Kidney (tissue), 14 donors: ENCODE measurements around the gene C17orf100. TPM values are rescaled to one million over a fixed set of nuclear protein-coding genes. Genes with fewer than 3 reads are reported as not detected.
"Not testable (repeated sequence)": the region's sequence is repeated elsewhere in the genome, so short reads cannot be mapped to it uniquely, and the experiment has no call there.

Experiments
- DNase-seq, 5 donors: peaks; one replicate each; pipeline ENCODE4 v3.0.0-alpha.2; 2013 to 2020
- FAIRE-seq: peaks from 2 replicates; lab custom pipeline; 2012; peaks lifted over from hg19 to GRCh38; lab: Jason Lieb, UNC
- H3K27ac ChIP-seq, 2 donors: one replicate each; pipeline ENCODE4 v1.7.0; 2013; ENCODE audit warnings: low read depth in 2 of 2, low read length in 2 of 2, inconsistent platforms in 1 of 2
- H3K27me3 ChIP-seq: one replicate; pipeline ENCODE4 v1.7.1; 2013; ENCODE audit warnings: low read length, inconsistent platforms; ENCODE audit not compliant: control insufficient read depth, insufficient read depth
- H3K36me3 ChIP-seq, 3 donors: one replicate each; pipeline versions ENCODE4 v1.7.0 to v1.7.1; 2013; ENCODE audit warnings: low read length in 3 of 3, control low read depth in 1 of 3, inconsistent platforms in 1 of 3; ENCODE audit not compliant: insufficient read depth in 3 of 3, control insufficient read depth in 2 of 3
- H3K4me1 ChIP-seq, 3 donors: one replicate each; pipeline versions ENCODE4 v1.7.0 to v1.7.1; 2013; ENCODE audit warnings: low read length in 3 of 3, inconsistent platforms in 1 of 3, low read depth in 1 of 3; ENCODE audit not compliant: control insufficient read depth in 2 of 3, insufficient read depth in 2 of 3
- H3K4me3 ChIP-seq, 3 donors: one replicate each; pipeline versions ENCODE4 v1.7.0 to v1.8.1; 2013; ENCODE audit warnings: low read length in 3 of 3, control low read depth in 1 of 3, inconsistent platforms in 1 of 3
- H3K9ac ChIP-seq, 3 donors: one replicate each; pipeline versions ENCODE4 v1.7.0 to v1.7.1; 2013; ENCODE audit warnings: low read length in 3 of 3, control low read depth in 1 of 3, inconsistent platforms in 1 of 3
- H3K9me3 ChIP-seq, 3 donors: one replicate each; pipeline versions ENCODE4 v1.7.0 to v1.7.1; 2013; ENCODE audit warnings: low read length in 3 of 3, control low read depth in 1 of 3, inconsistent platforms in 1 of 3; ENCODE audit not compliant: control insufficient read depth in 2 of 3, insufficient read depth in 1 of 3
- CTCF ChIP-seq: IDR thresholded peaks from 3 replicates; pipeline ENCODE4 v1.5.1; 2012; ENCODE audit warnings: mild to moderate bottlenecking, moderate library complexity, borderline replicate concordance; ENCODE audit not compliant: insufficient read depth; ENCODE audit errors: extremely low read depth
- intact Hi-C: fragments of 100-400 bp; cut with DNase I; formaldehyde crosslinking; loops from one replicate; pipeline ENCODE4 v1.11.1; 2022
- polyA plus RNA-seq: library from polyadenylated mRNA; stranded (reverse); fragments of 350-450 nt; fragmentation: Illumina TruSeq; extraction: RNeasy Lipid Tissue Mini Kit (QIAGEN cat#74804); gene quantifications from one replicate; pipeline ENCODE4 v1.2.3, GENCODE V29; 2014; ENCODE audit warnings: low read depth, low replicate concordance; ENCODE audit not compliant: insufficient read depth
- total RNA-seq: library from RNA; stranded (reverse); fragmentation: NEBNext Ultra II Directional; extraction: Animal tissue kit (Norgen Biotek cat#: 25700); gene quantifications from one replicate; pipeline ENCODE4 v1.2.1, GENCODE V29; 2021
- donor health status: control.
- donor health status: control.
- donor health status: control.
- donor health status: control.
- donor health status: control.
- donor health status: DM: yes; HTN: yes; CAD: no.
- donor health status: Normal renal cell carcinoma (clear cell type).

Gene C17orf100
- total and polyA plus RNA-seq, 2 donors from 2014 or later, result 3.4 to 3.7 TPM

- H3K4me3 ChIP-seq, result no peak overlapping the region
- intact Hi-C loops, result no loop called here
- no peak for FAIRE-seq
- DNase-seq, result no peak
- no peak for TF ChIP-seq CTCF
- H3K4me1 ChIP-seq, result peaks cover 8 to 13% (median 13%) of the 10 kb centered on the region in 3 donors
- no peaks in the 10 kb centered on the region for H3K36me3 ChIP-seq
- H3K9ac ChIP-seq, result no peak overlapping the region
- no peak overlapping the region for H3K27ac ChIP-seq
- peaks cover 10% of the 10 kb centered on the region for H3K27me3 ChIP-seq
- no peaks in the 10 kb centered on the region for H3K9me3 ChIP-seq
Observed at GRCh38 chr17:6657633-6658287, 6.2 kb downstream of the C17orf100 start.

- H3K27me3 ChIP-seq, H3K36me3 ChIP-seq, intact Hi-C loops, DNase-seq, H3K27ac ChIP-seq, H3K9ac ChIP-seq, H3K4me1 ChIP-seq, FAIRE-seq, H3K9me3 ChIP-seq, H3K4me3 ChIP-seq: not testable (repeated sequence)
Observed at GRCh38 chr17:6658411-6658810, 6.8 kb downstream of the C17orf100 start.

DNA sequence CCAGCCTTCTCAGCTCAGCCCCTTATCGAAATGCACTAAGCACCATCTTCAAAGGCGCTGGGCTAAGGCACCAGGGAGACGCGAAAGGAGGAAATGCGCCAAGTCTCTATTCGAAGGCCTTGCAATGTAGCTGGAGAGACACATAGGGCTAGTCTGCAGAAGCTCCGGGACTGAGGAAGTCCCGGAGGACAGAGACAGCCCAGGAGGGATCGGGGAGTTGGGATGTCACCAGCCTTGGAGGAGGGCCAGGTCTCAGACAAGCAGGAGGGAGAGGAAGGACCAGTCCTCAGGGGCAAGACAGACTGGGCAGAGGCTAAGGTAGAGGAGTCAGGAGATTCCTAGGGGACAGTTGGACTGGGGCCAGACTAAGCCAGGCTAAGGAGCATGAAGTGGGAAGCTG, 8.5 kb downstream of the C17orf100 start:
- no peak for TF ChIP-seq CTCF
- H3K27me3 ChIP-seq, result peaks cover 2% of the 10 kb centered on the region
- no peak overlapping the region for H3K9ac ChIP-seq
- DNase-seq, result no peak
- peaks cover 0 to 3% (median 3%) of the 10 kb centered on the region in 3 donors for H3K4me1 ChIP-seq
- no peak for FAIRE-seq
- H3K9me3 ChIP-seq, result no peaks in the 10 kb centered on the region
- intact Hi-C loops, result no loop called here
- H3K36me3 ChIP-seq, result no peaks in the 10 kb centered on the region
- H3K27ac ChIP-seq, result no peak overlapping the region
- H3K4me3 ChIP-seq, result no peak overlapping the region

DNA sequence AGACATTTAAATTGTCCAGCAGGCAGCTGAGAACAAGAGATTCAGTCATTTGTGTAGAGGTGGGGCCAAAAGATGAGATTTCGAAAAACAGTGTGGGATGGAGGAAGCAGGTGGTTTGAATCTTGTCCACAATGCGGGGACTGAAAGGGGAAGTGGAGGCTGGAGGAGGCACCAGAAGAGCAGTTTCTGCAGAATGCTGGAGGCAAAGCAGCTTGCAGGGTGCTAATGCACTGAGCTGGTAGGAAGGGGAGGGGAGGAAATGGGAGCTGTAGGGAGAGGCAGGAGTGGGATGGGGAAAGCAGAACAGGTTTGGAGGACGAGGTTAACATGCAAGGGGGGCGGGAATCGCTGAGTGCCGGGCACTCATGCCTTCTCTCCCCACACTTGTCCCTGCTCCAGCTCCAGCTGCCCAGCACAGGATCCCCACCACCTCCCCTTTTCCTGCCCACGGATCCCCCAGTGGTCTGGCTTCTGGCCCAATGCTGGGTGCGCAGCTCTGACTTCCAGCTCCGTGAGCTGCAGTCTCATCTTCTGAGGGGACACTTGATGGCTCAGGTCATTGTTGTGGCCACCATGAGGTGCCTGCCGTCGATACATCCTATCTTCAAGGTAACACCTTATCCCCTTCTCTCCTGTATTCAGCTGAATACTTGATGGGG, 9.4 kb downstream of the C17orf100 start:
- no peak for TF ChIP-seq CTCF
- no peak overlapping the region for H3K27ac ChIP-seq
- no peaks in the 10 kb centered on the region for H3K36me3 ChIP-seq
- FAIRE-seq (no peak), DNase-seq (no peak)
- no peak overlapping the region for H3K9ac ChIP-seq
- H3K9me3 ChIP-seq, result no peaks in the 10 kb centered on the region
- H3K4me3 ChIP-seq, result no peak overlapping the region
- H3K27me3 ChIP-seq, result no peaks in the 10 kb centered on the region
- no peaks in the 10 kb centered on the region for H3K4me1 ChIP-seq
- intact Hi-C loops, result no loop called here
